OCI-LY1 (cell line): ENCODE data around the gene ZFX.

Source experiments
- CTCF ChIP-seq: fragments of 200-600 bp; sonication (generic), shearing (Covaris generic); IDR thresholded peaks from 2 replicates; pipeline ENCODE4 v1.5.1; 2017; ENCODE audit warnings: mild to moderate bottlenecking, antibody characterized with exemption, low read length, moderate library complexity, mixed read lengths
- EZH2 ChIP-seq: fragments of 200-600 bp; sonication (generic), shearing (Covaris generic); IDR thresholded peaks from 2 replicates; pipeline ENCODE4 v1.8.0; 2017; ENCODE audit warnings: borderline replicate concordance, mixed run types, mild to moderate bottlenecking, antibody characterized with exemption, low read length, moderate library complexity, mixed read lengths

- TF ChIP-seq CTCF (no peak), EZH2 (no peak)
Observed at GRCh38 chrX:24253469-24253868, 103.9 kb downstream of the ZFX start.
